ENCODE data around the gene CAMK1G.
A peak's percentile ranks its signal among the peaks of the same experiment; 100 is the strongest.

CAMK1G gene

GRCh38 chr1:209626346-209627026 lies 43.0 kb downstream of the CAMK1G start:
- TF ChIP-seq, protein P1, sequence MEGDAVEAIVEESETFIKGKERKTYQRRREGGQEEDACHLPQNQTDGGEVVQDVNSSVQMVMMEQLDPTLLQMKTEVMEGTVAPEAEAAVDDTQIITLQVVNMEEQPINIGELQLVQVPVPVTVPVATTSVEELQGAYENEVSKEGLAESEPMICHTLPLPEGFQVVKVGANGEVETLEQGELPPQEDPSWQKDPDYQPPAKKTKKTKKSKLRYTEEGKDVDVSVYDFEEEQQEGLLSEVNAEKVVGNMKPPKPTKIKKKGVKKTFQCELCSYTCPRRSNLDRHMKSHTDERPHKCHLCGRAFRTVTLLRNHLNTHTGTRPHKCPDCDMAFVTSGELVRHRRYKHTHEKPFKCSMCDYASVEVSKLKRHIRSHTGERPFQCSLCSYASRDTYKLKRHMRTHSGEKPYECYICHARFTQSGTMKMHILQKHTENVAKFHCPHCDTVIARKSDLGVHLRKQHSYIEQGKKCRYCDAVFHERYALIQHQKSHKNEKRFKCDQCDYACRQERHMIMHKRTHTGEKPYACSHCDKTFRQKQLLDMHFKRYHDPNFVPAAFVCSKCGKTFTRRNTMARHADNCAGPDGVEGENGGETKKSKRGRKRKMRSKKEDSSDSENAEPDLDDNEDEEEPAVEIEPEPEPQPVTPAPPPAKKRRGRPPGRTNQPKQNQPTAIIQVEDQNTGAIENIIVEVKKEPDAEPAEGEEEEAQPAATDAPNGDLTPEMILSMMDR (IDR thresholded peaks at IDR 0.05; ENCODE audit: borderline replicate concordance, control extremely low read depth, extremely low read depth, insufficient read depth, missing control alignments): no peak
- DNase-seq (ENCODE audit: low spot score): no peak
- in situ Hi-C loops (cut with MboI; ENCODE audit: low sequenced_read_pairs, unreplicated experiment): loop anchor here (10.0 kb wide), 1 partner anchor 52 kb away; no protein-coding TSS in a partner anchor

- no peak for DNase-seq (ENCODE audit: low spot score)
- TF ChIP-seq, protein P1 (IDR thresholded peaks at IDR 0.05; ENCODE audit: borderline replicate concordance, control extremely low read depth, extremely low read depth, insufficient read depth, missing control alignments): no peak
- in situ Hi-C loops (cut with MboI; ENCODE audit: low sequenced_read_pairs, unreplicated experiment): loop anchor here (10.0 kb wide), 1 partner anchor 52 kb away; no protein-coding TSS in a partner anchor
Observed at GRCh38 chr1:209627027-209627731, 43.7 kb downstream of the CAMK1G start.

- in situ Hi-C loops (cut with MboI; ENCODE audit: low sequenced_read_pairs, unreplicated experiment): loop anchor here (10.0 kb wide), 1 partner anchor 53 kb away; no protein-coding TSS in a partner anchor
- DNase-seq (ENCODE audit: low spot score): peak; percentile 90
Observed at GRCh38 chr1:209627732-209628196, 44.2 kb downstream of the CAMK1G start.

DNA sequence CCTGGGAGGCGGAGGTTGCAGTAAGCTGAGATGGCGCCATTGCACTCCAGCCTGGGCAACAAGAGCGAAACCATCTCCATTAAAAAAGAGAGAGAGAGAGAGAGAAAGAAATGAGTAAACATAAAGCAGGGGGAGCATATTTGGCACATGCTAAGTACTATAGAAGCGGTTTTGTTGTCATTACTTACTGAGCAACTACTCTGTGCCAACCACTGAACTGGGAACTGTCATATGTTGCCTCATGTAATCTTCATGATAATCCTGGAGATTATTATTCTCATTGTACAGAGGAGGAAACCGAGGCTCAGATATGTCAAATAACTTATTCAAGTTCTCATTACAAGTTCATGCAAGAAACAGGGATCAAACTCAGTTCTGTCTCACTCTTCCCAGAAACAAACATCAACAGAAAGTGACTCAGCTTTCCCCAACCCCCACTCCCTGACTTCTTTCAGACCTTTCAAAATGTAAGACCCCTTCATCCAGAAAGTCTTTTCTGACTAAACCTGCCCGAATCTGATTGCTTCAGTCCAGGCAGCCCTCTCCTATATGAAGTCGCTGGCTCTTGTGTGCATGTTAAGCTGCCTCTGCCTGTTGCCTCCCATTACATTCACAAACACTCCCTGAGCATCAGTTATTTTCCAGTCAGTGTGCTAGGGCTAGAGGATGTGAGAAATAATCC lies 45.2 kb downstream of the CAMK1G start:
- TF ChIP-seq, protein P1 (IDR thresholded peaks at IDR 0.05; ENCODE audit: borderline replicate concordance, control extremely low read depth, extremely low read depth, insufficient read depth, missing control alignments): no peak
- DNase-seq (ENCODE audit: low spot score): no peak
- in situ Hi-C loops (cut with MboI; ENCODE audit: low sequenced_read_pairs, unreplicated experiment): loop anchor here (10.0 kb wide), 1 partner anchor 54 kb away; no protein-coding TSS in a partner anchor

More at GRCh38 chr1:209627732-209628196, 44.2 kb downstream of the CAMK1G start:
- TF ChIP-seq, protein P1 (IDR thresholded peaks at IDR 0.05; ENCODE audit: borderline replicate concordance, control extremely low read depth, extremely low read depth, insufficient read depth, missing control alignments): peak; percentile 98

GRCh38 chr1:209629621-209630382 lies 46.3 kb downstream of the CAMK1G start:
- no peak for DNase-seq (ENCODE audit: low spot score)

More at GRCh38 chr1:209629621-209630382, 46.3 kb downstream of the CAMK1G start:
- TF ChIP-seq, protein P1 (IDR thresholded peaks at IDR 0.05; ENCODE audit: borderline replicate concordance, control extremely low read depth, extremely low read depth, insufficient read depth, missing control alignments): no peak
- in situ Hi-C loops (cut with MboI; ENCODE audit: low sequenced_read_pairs, unreplicated experiment): loop anchor here (10.0 kb wide), 1 partner anchor 55 kb away; no protein-coding TSS in a partner anchor

Measured in GM13976 (cell line).